GM23338 (cell line): ENCODE data around the gene YJEFN3. TPM values are rescaled to one million over a fixed set of nuclear protein-coding genes. Genes with fewer than 3 reads are reported as not detected.

ENCODE experiments used
- ATAC-seq: fragments of 200-7000 bp; cut with Tn5 transposase; 3 replicates; pipeline ENCODE4 v1.9.1; 2020
- DNase-seq: peaks from one replicate; pipeline ENCODE4 v3.0.0-alpha.2; 2015; ENCODE audit warnings: low spot score
- H2AFZ ChIP-seq: fragments of 200-600 bp; sonication (generic); 2 replicates; pipeline ENCODE4 v1.8.0; 2016; ENCODE audit warnings: antibody characterized with exemption, mild to moderate bottlenecking, moderate library complexity
- H3F3A ChIP-seq: fragments of 200-600 bp; sonication (generic); replicated peaks from 2 replicates; pipeline ENCODE4 v1.8.0; 2017; ENCODE audit warnings: antibody characterized with exemption, mixed run types, low read depth
- H3K27ac ChIP-seq: fragments of 200-600 bp; sonication (generic); 2 replicates; pipeline ENCODE4 v1.6.1; 2016; ENCODE audit warnings: low read depth
- H3K27me3 ChIP-seq: fragments of 200-600 bp; sonication (generic); 2 replicates; pipeline ENCODE4 v1.8.0; 2016; ENCODE audit warnings: mild to moderate bottlenecking, mixed run types, moderate library complexity; ENCODE audit not compliant: insufficient read depth
- H3K36me3 ChIP-seq: fragments of 200-600 bp; sonication (generic); 2 replicates; pipeline ENCODE4 v1.8.0; 2016; ENCODE audit warnings: mild to moderate bottlenecking; ENCODE audit not compliant: insufficient read depth
- H3K4me1 ChIP-seq: fragments of 200-600 bp; sonication (generic); 2 replicates; pipeline ENCODE4 v1.8.0; 2016; ENCODE audit warnings: mild to moderate bottlenecking, moderate library complexity; ENCODE audit not compliant: insufficient read depth
- H3K4me2 ChIP-seq: fragments of 200-600 bp; sonication (generic); 2 replicates; pipeline ENCODE4 v1.7.1; 2017; ENCODE audit warnings: mixed run types
- H3K4me3 ChIP-seq: fragments of 200-600 bp; sonication (generic); 2 replicates; pipeline ENCODE4 v1.6.1; 2016; ENCODE audit warnings: mixed run types
- H3K79me2 ChIP-seq: fragments of 200-600 bp; sonication (generic); replicated peaks from 2 replicates; pipeline ENCODE4 v1.8.0; 2017; ENCODE audit warnings: mild to moderate bottlenecking; ENCODE audit not compliant: insufficient read depth
- H3K9me2 ChIP-seq: fragments of 200-600 bp; sonication (generic); 2 replicates; pipeline ENCODE4 v1.8.0; 2017; ENCODE audit not compliant: insufficient read depth
- H4K20me1 ChIP-seq: fragments of 200-600 bp; sonication (generic); replicated peaks from 2 replicates; pipeline ENCODE4 v1.8.0; 2017; ENCODE audit warnings: mild to moderate bottlenecking; ENCODE audit not compliant: insufficient read depth
- H3K27ac Mint-ChIP-seq: 2 replicates; pipeline ENCODE4 v1.8.0; 2020; ENCODE audit warnings: inconsistent platforms, mild to moderate bottlenecking, moderate library complexity, mixed read lengths
- H3K27me3 Mint-ChIP-seq: 3 replicates; pipeline ENCODE4 v1.8.0; 2022; ENCODE audit warnings: low read depth, mild to moderate bottlenecking, moderate library complexity, mixed read lengths, inconsistent platforms; ENCODE audit not compliant: insufficient read depth, poor library complexity
- H3K36me3 Mint-ChIP-seq: 3 replicates; pipeline ENCODE4 v1.8.0; 2021; ENCODE audit warnings: low read depth, mild to moderate bottlenecking, inconsistent platforms, moderate library complexity, mixed read lengths
- H3K4me1 Mint-ChIP-seq: 3 replicates; pipeline ENCODE4 v1.8.0; 2020; ENCODE audit warnings: mild to moderate bottlenecking, inconsistent platforms, mixed read lengths
- H3K4me3 Mint-ChIP-seq: 3 replicates; pipeline ENCODE4 v1.8.0; 2021; ENCODE audit warnings: moderate library complexity, mild to moderate bottlenecking, inconsistent platforms, mixed read lengths
- H3K9me3 Mint-ChIP-seq: 3 replicates; pipeline ENCODE4 v1.8.0; 2020; ENCODE audit warnings: moderate library complexity, mild to moderate bottlenecking, inconsistent platforms, mixed read lengths
- CREB1 ChIP-seq: fragments of 250-450 bp; sonication (Bioruptor Pico); IDR thresholded peaks from 2 replicates; pipeline ENCODE4 v1.5.0; 2020; ENCODE audit warnings: low read depth, mild to moderate bottlenecking, moderate library complexity
- EZH2 ChIP-seq: fragments of 200-600 bp; sonication (generic); IDR thresholded peaks from one replicate; pipeline ENCODE4 v1.8.0; 2017; ENCODE audit warnings: antibody characterized with exemption, mild to moderate bottlenecking, low read depth; ENCODE audit not compliant: unreplicated experiment
- EZH2phosphoT487 ChIP-seq: fragments of 200-600 bp; sonication (generic); IDR thresholded peaks from one replicate; pipeline ENCODE4 v1.8.1; 2018; ENCODE audit warnings: antibody characterized with exemption; ENCODE audit not compliant: unreplicated experiment
- JUNB ChIP-seq: IDR thresholded peaks from one replicate; pipeline ENCODE4 v1.6.1; 2016; ENCODE audit warnings: antibody characterized with exemption; ENCODE audit not compliant: unreplicated experiment
- NANOG ChIP-seq: IDR thresholded peaks from 2 replicates; pipeline ENCODE4 v1.6.1; 2016; ENCODE audit warnings: antibody characterized with exemption, borderline replicate concordance
- POLR2AphosphoS5 ChIP-seq: IDR thresholded peaks from 2 replicates; pipeline ENCODE4 v1.6.1; 2016; ENCODE audit warnings: antibody characterized with exemption, low read depth
- STAT1 ChIP-seq: IDR thresholded peaks from one replicate; pipeline ENCODE4 v1.6.1; 2016; ENCODE audit warnings: antibody characterized with exemption; ENCODE audit not compliant: unreplicated experiment
- ZNF114 ChIP-seq: fragments of 250-450 bp; sonication (Bioruptor Pico); IDR thresholded peaks from 2 replicates; pipeline ENCODE4 v1.5.0; 2020; ENCODE audit warnings: mild to moderate bottlenecking, moderate library complexity
- ZNF331 ChIP-seq: fragments of 250-450 bp; sonication (Bioruptor Pico); IDR thresholded peaks from 2 replicates; pipeline ENCODE4 v1.5.0; 2020; ENCODE audit warnings: low read depth, mild to moderate bottlenecking, moderate library complexity
- polyA plus RNA-seq: library from polyadenylated mRNA; unstranded; fragments of >200 nt; fragmentation: Nextera tagmentation; extraction: Ambion mirVana; gene quantifications from 2 replicates; pipeline ENCODE4 v1.2.1, GENCODE V29; 2016
- total RNA-seq: library from RNA; depleted of rRNA; stranded (reverse); fragments of >200 nt; shearing (Covaris generic); gene quantifications from 2 replicates; pipeline ENCODE4 v1.2.3, GENCODE V29; 2014
- TF ChIP-seq, protein P1 (sequence below), 2 experiments: fragments of 200-600 bp in 1 of 2; sonication (generic) in 1 of 2; conservative IDR thresholded peaks; 2 replicates each; pipeline versions ENCODE4 v1.5.1 to v1.6.1; 2016 to 2017; ENCODE audit warnings: antibody characterized with exemption in 2 of 2, low read depth in 2 of 2, mild to moderate bottlenecking in 2 of 2, moderate library complexity in 1 of 2
- TF ChIP-seq, protein P2 (sequence below): IDR thresholded peaks from 2 replicates; pipeline ENCODE4 v1.6.1; 2016; ENCODE audit warnings: antibody characterized with exemption
- TF ChIP-seq, protein P3 (sequence below): fragments of 250-450 bp; sonication (Bioruptor Pico); IDR thresholded peaks from 2 replicates; pipeline ENCODE4 v1.5.0; 2020; ENCODE audit warnings: mild to moderate bottlenecking, moderate library complexity

YJEFN3 gene
- total and polyA plus RNA-seq, 2 experiments from 2014 or later: 3.5 to 6.5 TPM

DNA sequence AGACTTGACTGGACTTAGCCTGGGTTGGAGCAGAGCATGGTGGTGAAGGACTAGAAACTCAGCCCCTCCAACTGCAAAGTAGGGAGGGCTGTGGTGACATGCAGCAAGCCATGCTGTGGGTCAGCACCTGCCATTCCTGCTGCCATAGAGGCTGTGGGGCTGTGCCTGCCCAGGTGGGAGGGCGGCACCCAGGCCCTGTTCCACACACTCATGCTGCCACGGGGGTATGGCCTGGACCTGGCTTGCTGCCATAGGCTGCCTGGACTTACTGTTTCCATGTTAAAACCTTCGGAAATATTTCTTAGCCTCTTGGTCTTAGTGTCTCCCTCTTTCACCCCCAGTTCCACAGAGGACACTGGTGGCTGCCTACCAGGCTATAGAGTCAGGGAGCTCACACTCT lies 38.7 kb downstream of the YJEFN3 start:
- H3K27ac ChIP-seq: no peak overlapping the region
- H3K36me3 ChIP-seq: no peaks in the 10 kb centered on the region
- H4K20me1 ChIP-seq: no peaks in the 10 kb centered on the region
- H3K9me2 ChIP-seq: no peaks in the 10 kb centered on the region
- no peaks in the 10 kb centered on the region; the same call in 1 of the 3 replicates for H3K9me3 Mint-ChIP-seq
- H3K36me3 Mint-ChIP-seq: peaks cover 12% of the 10 kb centered on the region; the same call in 2 of the 3 replicates
- no peaks in the 10 kb centered on the region for H3F3A ChIP-seq
- H3K27ac Mint-ChIP-seq: no peak overlapping the region
- H2AFZ ChIP-seq: no peak overlapping the region
- no peak overlapping the region for H3K4me3 ChIP-seq
- ATAC-seq: no peak
- no peaks in the 10 kb centered on the region for H3K4me1 ChIP-seq
- peaks cover 7% of the 10 kb centered on the region for H3K27me3 Mint-ChIP-seq
- H3K4me2 ChIP-seq: no peak overlapping the region
- H3K27me3 ChIP-seq: no peaks in the 10 kb centered on the region
- H3K4me1 Mint-ChIP-seq: no peaks in the 10 kb centered on the region
- no peaks in the 10 kb centered on the region for H3K79me2 ChIP-seq
- no peak overlapping the region for H3K4me3 Mint-ChIP-seq
- DNase-seq: no peak
- TF ChIP-seq ZNF114 (CRISPR knock-in tag) (no peak), EZH2 (no peak), JUNB (no peak)

DNA sequence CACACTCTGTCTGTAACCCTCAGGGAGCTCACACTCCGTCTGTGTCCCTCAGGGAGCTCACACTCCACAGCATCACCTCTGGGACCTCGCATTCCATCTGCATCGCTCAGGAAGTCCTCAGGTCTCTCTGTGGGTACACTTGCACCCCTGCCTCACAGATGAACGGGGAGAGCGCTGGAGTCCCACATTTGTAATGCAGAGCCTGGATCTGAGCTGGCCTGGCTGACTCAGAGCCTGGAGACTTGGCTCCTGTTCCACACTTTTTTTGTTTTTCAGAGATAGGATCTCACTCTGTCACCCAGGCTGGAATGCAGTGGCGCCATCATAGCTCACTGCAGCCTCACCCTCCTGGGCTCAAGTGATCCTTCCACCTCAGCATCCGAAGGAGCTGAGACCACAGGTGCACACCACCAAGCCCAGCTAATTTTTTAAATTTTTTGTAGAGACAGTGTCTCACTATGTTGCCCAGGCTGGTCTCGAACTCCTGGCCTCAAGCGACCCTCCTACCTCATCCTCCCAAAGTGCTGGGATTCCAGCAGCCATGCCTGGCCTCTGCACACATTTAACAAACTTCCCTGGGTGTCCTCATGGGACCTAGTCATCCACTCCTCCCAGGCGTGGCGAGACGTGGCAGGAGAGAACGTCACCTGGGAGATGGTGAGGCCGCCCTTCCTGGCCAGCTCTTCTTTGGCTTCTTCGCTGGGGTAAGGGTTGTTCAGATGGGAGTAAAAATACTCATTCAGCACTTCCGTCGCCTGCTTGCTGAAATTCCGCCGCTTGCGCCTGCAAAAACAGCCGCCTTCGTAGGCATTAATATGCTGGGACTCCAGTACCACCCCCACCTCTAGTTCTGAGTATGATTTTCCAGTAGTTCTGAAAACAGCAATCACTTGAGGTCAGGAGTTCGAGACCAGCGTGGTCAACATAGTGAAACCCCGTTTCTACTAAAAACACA lies 40.4 kb downstream of the YJEFN3 start:
- Histone ChIP-seq H3K36me3 (no peaks in the 10 kb centered on the region), H3F3A (no peaks in the 10 kb centered on the region)
- no peak for TF ChIP-seq JUNB
- TF ChIP-seq, protein P1, sequence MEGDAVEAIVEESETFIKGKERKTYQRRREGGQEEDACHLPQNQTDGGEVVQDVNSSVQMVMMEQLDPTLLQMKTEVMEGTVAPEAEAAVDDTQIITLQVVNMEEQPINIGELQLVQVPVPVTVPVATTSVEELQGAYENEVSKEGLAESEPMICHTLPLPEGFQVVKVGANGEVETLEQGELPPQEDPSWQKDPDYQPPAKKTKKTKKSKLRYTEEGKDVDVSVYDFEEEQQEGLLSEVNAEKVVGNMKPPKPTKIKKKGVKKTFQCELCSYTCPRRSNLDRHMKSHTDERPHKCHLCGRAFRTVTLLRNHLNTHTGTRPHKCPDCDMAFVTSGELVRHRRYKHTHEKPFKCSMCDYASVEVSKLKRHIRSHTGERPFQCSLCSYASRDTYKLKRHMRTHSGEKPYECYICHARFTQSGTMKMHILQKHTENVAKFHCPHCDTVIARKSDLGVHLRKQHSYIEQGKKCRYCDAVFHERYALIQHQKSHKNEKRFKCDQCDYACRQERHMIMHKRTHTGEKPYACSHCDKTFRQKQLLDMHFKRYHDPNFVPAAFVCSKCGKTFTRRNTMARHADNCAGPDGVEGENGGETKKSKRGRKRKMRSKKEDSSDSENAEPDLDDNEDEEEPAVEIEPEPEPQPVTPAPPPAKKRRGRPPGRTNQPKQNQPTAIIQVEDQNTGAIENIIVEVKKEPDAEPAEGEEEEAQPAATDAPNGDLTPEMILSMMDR (conservative IDR thresholded peaks at IDR 0.05; ENCODE audit: low read depth in 2 of 2): no peak
- TF ChIP-seq EZH2: no peak
- TF ChIP-seq ZNF331: no peak
- TF ChIP-seq EZH2phosphoT487: no peak
- no peak for TF ChIP-seq NANOG
- TF ChIP-seq STAT1: no peak
- no peak for TF ChIP-seq POLR2AphosphoS5
- no peak for TF ChIP-seq CREB1 (CRISPR knock-in tag)
- TF ChIP-seq, protein P2, sequence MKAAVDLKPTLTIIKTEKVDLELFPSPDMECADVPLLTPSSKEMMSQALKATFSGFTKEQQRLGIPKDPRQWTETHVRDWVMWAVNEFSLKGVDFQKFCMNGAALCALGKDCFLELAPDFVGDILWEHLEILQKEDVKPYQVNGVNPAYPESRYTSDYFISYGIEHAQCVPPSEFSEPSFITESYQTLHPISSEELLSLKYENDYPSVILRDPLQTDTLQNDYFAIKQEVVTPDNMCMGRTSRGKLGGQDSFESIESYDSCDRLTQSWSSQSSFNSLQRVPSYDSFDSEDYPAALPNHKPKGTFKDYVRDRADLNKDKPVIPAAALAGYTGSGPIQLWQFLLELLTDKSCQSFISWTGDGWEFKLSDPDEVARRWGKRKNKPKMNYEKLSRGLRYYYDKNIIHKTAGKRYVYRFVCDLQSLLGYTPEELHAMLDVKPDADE: no peak
- TF ChIP-seq, protein P3, sequence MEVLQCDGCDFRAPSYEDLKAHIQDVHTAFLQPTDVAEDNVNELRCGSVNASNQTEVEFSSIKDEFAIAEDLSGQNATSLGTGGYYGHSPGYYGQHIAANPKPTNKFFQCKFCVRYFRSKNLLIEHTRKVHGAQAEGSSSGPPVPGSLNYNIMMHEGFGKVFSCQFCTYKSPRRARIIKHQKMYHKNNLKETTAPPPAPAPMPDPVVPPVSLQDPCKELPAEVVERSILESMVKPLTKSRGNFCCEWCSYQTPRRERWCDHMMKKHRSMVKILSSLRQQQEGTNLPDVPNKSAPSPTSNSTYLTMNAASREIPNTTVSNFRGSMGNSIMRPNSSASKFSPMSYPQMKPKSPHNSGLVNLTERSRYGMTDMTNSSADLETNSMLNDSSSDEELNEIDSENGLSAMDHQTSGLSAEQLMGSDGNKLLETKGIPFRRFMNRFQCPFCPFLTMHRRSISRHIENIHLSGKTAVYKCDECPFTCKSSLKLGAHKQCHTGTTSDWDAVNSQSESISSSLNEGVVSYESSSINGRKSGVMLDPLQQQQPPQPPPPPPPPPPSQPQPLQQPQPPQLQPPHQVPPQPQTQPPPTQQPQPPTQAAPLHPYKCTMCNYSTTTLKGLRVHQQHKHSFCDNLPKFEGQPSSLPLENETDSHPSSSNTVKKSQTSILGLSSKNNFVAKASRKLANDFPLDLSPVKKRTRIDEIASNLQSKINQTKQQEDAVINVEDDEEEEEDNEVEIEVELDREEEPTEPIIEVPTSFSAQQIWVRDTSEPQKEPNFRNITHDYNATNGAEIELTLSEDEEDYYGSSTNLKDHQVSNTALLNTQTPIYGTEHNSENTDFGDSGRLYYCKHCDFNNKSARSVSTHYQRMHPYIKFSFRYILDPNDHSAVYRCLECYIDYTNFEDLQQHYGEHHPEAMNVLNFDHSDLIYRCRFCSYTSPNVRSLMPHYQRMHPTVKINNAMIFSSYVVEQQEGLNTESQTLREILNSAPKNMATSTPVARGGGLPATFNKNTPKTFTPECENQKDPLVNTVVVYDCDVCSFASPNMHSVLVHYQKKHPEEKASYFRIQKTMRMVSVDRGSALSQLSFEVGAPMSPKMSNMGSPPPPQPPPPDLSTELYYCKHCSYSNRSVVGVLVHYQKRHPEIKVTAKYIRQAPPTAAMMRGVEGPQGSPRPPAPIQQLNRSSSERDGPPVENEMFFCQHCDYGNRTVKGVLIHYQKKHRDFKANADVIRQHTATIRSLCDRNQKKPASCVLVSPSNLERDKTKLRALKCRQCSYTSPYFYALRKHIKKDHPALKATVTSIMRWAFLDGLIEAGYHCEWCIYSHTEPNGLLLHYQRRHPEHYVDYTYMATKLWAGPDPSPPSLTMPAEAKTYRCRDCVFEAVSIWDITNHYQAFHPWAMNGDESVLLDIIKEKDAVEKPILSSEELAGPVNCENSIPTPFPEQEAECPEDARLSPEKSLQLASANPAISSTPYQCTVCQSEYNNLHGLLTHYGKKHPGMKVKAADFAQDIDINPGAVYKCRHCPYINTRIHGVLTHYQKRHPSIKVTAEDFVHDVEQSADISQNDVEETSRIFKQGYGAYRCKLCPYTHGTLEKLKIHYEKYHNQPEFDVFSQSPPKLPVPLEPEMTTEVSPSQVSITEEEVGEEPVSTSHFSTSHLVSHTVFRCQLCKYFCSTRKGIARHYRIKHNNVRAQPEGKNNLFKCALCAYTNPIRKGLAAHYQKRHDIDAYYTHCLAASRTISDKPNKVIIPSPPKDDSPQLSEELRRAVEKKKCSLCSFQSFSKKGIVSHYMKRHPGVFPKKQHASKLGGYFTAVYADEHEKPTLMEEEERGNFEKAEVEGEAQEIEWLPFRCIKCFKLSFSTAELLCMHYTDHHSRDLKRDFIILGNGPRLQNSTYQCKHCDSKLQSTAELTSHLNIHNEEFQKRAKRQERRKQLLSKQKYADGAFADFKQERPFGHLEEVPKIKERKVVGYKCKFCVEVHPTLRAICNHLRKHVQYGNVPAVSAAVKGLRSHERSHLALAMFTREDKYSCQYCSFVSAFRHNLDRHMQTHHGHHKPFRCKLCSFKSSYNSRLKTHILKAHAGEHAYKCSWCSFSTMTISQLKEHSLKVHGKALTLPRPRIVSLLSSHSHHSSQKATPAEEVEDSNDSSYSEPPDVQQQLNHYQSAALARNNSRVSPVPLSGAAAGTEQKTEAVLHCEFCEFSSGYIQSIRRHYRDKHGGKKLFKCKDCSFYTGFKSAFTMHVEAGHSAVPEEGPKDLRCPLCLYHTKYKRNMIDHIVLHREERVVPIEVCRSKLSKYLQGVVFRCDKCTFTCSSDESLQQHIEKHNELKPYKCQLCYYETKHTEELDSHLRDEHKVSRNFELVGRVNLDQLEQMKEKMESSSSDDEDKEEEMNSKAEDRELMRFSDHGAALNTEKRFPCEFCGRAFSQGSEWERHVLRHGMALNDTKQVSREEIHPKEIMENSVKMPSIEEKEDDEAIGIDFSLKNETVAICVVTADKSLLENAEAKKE (CRISPR knock-in tag): no peak
- no peak for TF ChIP-seq ZNF114 (CRISPR knock-in tag)

More for the DNA sequence above, 40.4 kb downstream of the YJEFN3 start:
- no peaks in the 10 kb centered on the region for H3K9me2 ChIP-seq
- no peaks in the 10 kb centered on the region for H3K4me1 Mint-ChIP-seq
- no peak overlapping the region for H2AFZ ChIP-seq
- peaks cover 12% of the 10 kb centered on the region; the same call in 2 of the 3 replicates for H3K36me3 Mint-ChIP-seq
- H3K27ac ChIP-seq: no peak overlapping the region
- no peaks in the 10 kb centered on the region for H4K20me1 ChIP-seq
- no peak for ATAC-seq
- no peaks in the 10 kb centered on the region for H3K79me2 ChIP-seq
- no peak for DNase-seq
- peaks cover 7% of the 10 kb centered on the region for H3K27me3 Mint-ChIP-seq
- no peaks in the 10 kb centered on the region for H3K4me1 ChIP-seq
- no peaks in the 10 kb centered on the region; the same call in 1 of the 3 replicates for H3K9me3 Mint-ChIP-seq
- H3K4me3 Mint-ChIP-seq: no peak overlapping the region
- H3K27ac Mint-ChIP-seq: no peak overlapping the region
- no peak overlapping the region for H3K4me3 ChIP-seq
- H3K27me3 ChIP-seq: no peaks in the 10 kb centered on the region
- no peak overlapping the region for H3K4me2 ChIP-seq
